Common myeloid progenitor, CD34-positive (primary cell): Measurements from ENCODE around the gene GRP.

Source experiments
- CTCF ChIA-PET: fragments of 350-600 bp; sonication (Branson Sonifier 250); formaldehyde crosslinking; loops from one replicate; lab custom pipeline; 2021; ENCODE audit warnings: antibody characterized with exemption; lab: Charles Lee
- POLR2A ChIA-PET: fragments of 350-600 bp; sonication (Branson Sonifier 250); formaldehyde crosslinking; loops from one replicate; lab custom pipeline; 2021; ENCODE audit warnings: antibody characterized with exemption; lab: Charles Lee
- DNase-seq, 3 donors: peaks; one replicate each; pipeline versions ENCODE4 v3.0.0 to v3.0.0-alpha.2; 2013
- H3K27ac ChIP-seq, 2 experiments: 1 replicate in 1 of 2; 2 replicates in 1 of 2; pipeline ENCODE4 v1.7.0; 2013; ENCODE audit warnings: inconsistent platforms in 2 of 2, low read length in 2 of 2, mild to moderate bottlenecking in 2 of 2, low read depth in 1 of 2, moderate library complexity in 1 of 2; ENCODE audit not compliant: severe bottlenecking in 2 of 2, insufficient read depth in 1 of 2, poor library complexity in 1 of 2
- H3K27me3 ChIP-seq, 5 experiments: replicated peaks in 2 of 5; 1 replicate in 3 of 5; 2 replicates in 2 of 5; pipeline versions ENCODE4 v1.6.1 to v1.7.0; 2013; ENCODE audit warnings: low read length in 4 of 5, mild to moderate bottlenecking in 2 of 5, moderate library complexity in 2 of 5, inconsistent platforms in 1 of 5; ENCODE audit not compliant: insufficient read depth in 5 of 5, control insufficient read depth in 4 of 5
- H3K36me3 ChIP-seq, 4 experiments: 1 replicate in 2 of 4; 2 replicates in 2 of 4; pipeline versions ENCODE4 v1.6.1 to v1.7.0; 2013; ENCODE audit warnings: low read length in 3 of 4, control low read depth in 1 of 4, mild to moderate bottlenecking in 1 of 4; ENCODE audit not compliant: control insufficient read depth in 4 of 4, insufficient read depth in 4 of 4
- H3K4me1 ChIP-seq, 4 experiments: 1 replicate in 3 of 4; 2 replicates in 1 of 4; pipeline versions ENCODE4 v1.6.1 to v1.7.1; 2013; ENCODE audit warnings: low read length in 3 of 4, mild to moderate bottlenecking in 3 of 4, control low read depth in 1 of 4, inconsistent platforms in 1 of 4, moderate library complexity in 1 of 4; ENCODE audit not compliant: control insufficient read depth in 4 of 4, insufficient read depth in 4 of 4; ENCODE audit errors: control extremely low read depth in 1 of 4
- H3K4me3 ChIP-seq, 7 experiments: 1 replicate in 4 of 7; 2 replicates in 3 of 7; pipeline versions ENCODE4 v1.5.1 to v1.7.0; 2013; ENCODE audit warnings: mild to moderate bottlenecking in 7 of 7, low read length in 6 of 7, moderate library complexity in 6 of 7, inconsistent platforms in 2 of 7, low read depth in 2 of 7, control low read depth in 1 of 7; ENCODE audit not compliant: insufficient read depth in 4 of 7, control insufficient read depth in 1 of 7; ENCODE audit errors: extremely low read depth in 1 of 7
- H3K9me3 ChIP-seq, 5 experiments: 1 replicate in 4 of 5; 2 replicates in 1 of 5; pipeline versions ENCODE4 v1.6.1 to v1.7.1; 2013; ENCODE audit warnings: low read length in 4 of 5, mild to moderate bottlenecking in 2 of 5, inconsistent platforms in 1 of 5, low read depth in 1 of 5, moderate library complexity in 1 of 5; ENCODE audit not compliant: control insufficient read depth in 4 of 5, insufficient read depth in 2 of 5; ENCODE audit errors: control extremely low read depth in 1 of 5
- WGBS: methylation state at CpG from one replicate; pipeline ENCODE4 v1.1.5; 2013; ENCODE audit not compliant: insufficient coverage; 5-methylcytosine and 5-hydroxymethylcytosine counted together

The GRP gene

DNA sequence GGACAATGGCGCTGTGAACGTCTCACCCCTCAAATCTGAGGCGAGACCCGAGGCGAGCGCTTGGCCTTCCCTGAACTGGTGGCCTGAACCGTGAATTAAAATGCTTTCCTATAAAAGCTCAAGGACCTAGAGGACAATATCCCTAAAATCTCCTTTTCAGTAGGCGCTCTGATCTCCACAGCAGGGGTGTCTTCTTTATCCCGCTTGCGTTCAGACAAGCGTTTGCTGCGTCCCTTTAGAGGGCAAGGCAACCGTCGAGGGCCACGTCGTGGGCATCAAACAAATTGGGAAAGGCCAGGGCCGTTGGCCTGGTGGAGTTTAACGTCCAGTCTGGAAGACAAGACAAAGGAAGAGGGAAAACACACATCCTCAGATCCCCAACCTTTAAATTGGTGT lies 54.6 kb downstream of the GRP start:
- CTCF ChIA-PET = interaction anchor here (0.8 to 1.9 kb wide), 3 partner anchors 8 to 35 kb away, joined by 3 to 8 read pairs (median 4); no protein-coding TSS in a partner anchor
- WGBS = 11% methylated on average over 14 of the region's 18 CpGs
- peaks cover 0 to 27% (median 13%) of the 10 kb centered on the region in 4 experiments for H3K4me1 ChIP-seq
- H3K36me3 ChIP-seq = no peaks in the 10 kb centered on the region
- H3K9me3 ChIP-seq = peaks cover 0 to 2% (median 0%) of the 10 kb centered on the region in 5 experiments
- DNase-seq = no peak
- peaks cover 16 to 96% (median 64%) of the 10 kb centered on the region in 5 experiments for H3K27me3 ChIP-seq
- POLR2A ChIA-PET = no interaction called here
- H3K4me3 ChIP-seq = no peak overlapping the region
- no peak overlapping the region for H3K27ac ChIP-seq

- ChIA-PET CTCF (interaction anchor here (0.8 to 2.1 kb wide), 4 partner anchors 9 to 127 kb away, joined by 3 to 5 read pairs (median 4); no protein-coding TSS in a partner anchor), POLR2A (no interaction called here)
- DNase-seq = no peak
- no peaks in the 10 kb centered on the region for H3K36me3 ChIP-seq
- H3K27ac ChIP-seq = no peak overlapping the region
- 20% methylated on average over 2 of the region's 6 CpGs for WGBS
- H3K4me1 ChIP-seq = peaks cover 0 to 25% (median 13%) of the 10 kb centered on the region in 4 experiments
- H3K4me3 ChIP-seq = no peak overlapping the region
- H3K27me3 ChIP-seq = peaks cover 20 to 95% (median 61%) of the 10 kb centered on the region in 5 experiments
- H3K9me3 ChIP-seq = peaks cover 0 to 2% (median 0%) of the 10 kb centered on the region in 5 experiments
These were observed 55.5 kb downstream of the GRP start for GRCh38 chr18:59275406-59275949.

DNA sequence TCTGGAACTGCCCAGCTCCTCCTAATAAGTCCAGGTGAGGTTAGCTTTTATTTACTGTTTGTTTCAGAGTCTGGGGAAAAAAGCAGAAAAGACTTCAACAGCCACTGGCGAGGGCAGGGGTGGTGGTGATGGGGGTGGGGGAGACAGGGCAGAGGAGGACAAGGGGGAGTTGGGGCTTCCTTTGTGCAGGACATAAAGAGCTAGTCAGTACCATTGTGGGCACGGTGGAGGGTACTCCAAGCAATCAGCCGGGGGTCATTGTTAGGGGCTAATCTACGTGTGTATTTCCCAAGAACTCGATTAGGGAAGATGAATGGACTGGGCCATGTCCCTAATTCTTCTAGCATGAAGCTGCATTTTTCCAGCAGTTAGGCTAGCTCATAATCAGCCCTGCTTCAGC lies 56.1 kb downstream of the GRP start:
- 30% methylated on average over 5 of the region's 5 CpGs for WGBS
- Histone ChIP-seq H3K36me3 (no peaks in the 10 kb centered on the region), H3K27ac (no peak overlapping the region), H3K27me3 (peaks cover 22 to 95% (median 55%) of the 10 kb centered on the region in 5 experiments), H3K4me3 (no peak overlapping the region), H3K4me1 (peaks cover 0 to 25% (median 13%) of the 10 kb centered on the region in 4 experiments), H3K9me3 (peaks cover 0 to 2% (median 0%) of the 10 kb centered on the region in 5 experiments)
- ChIA-PET CTCF (interaction anchor here (1.0 to 2.1 kb wide), 2 partner anchors 24 to 127 kb away, joined by 4 to 5 read pairs; no protein-coding TSS in a partner anchor), POLR2A (no interaction called here)
- no peak for DNase-seq

DNA sequence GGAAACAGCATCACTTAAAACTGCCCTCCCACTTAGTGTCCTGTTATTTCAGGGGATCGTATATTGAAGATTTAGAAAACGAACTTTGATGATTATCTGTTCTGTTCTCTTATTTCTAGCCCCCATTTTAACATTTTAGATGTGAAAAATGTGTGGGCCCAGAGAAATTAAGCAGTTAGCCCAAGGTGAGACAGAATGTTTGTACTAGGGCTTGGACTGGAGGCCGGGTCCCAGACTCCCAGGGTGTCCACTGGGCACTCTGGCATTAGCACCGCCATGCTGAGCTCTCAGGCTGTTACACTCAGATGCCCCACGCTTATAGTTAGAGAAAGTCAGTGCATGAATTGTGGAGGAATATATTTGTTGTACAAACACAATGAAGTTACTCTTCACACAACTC lies 58.8 kb downstream of the GRP start:
- peaks cover 0 to 5% (median 2%) of the 10 kb centered on the region in 4 experiments for H3K4me1 ChIP-seq
- no peak overlapping the region for H3K27ac ChIP-seq
- no peaks in the 10 kb centered on the region for H3K36me3 ChIP-seq
- no peak overlapping the region for H3K4me3 ChIP-seq
- ChIA-PET CTCF (interaction anchor here (1.3 kb wide), 1 partner anchor 16 kb away, joined by 3 read pairs; no protein-coding TSS in a partner anchor), POLR2A (no interaction called here)
- WGBS = no CpG with 5 or more reads among the region's 5 CpGs
- H3K27me3 ChIP-seq = peaks cover 21 to 87% (median 41%) of the 10 kb centered on the region in 5 experiments
- DNase-seq = no peak
- H3K9me3 ChIP-seq = peaks cover 0 to 2% (median 0%) of the 10 kb centered on the region in 5 experiments

GRCh38 chr18:59279193-59279592 lies 59.2 kb downstream of the GRP start:
- Histone ChIP-seq H3K27me3 (peaks cover 20 to 85% (median 37%) of the 10 kb centered on the region in 5 experiments), H3K4me3 (no peak overlapping the region)
- WGBS = 100% methylated on average over 2 of the region's 3 CpGs

GRCh38 chr18:59279722-59280121 lies 59.8 kb downstream of the GRP start:
- peaks cover 0 to 2% (median 0%) of the 10 kb centered on the region in 5 experiments for H3K9me3 ChIP-seq
- no peak overlapping the region for H3K27ac ChIP-seq
- no peaks in the 10 kb centered on the region for H3K36me3 ChIP-seq
- peaks cover 15 to 82% (median 33%) of the 10 kb centered on the region in 5 experiments for H3K27me3 ChIP-seq
- H3K4me1 ChIP-seq = no peaks in the 10 kb centered on the region
- DNase-seq = no peak
- CTCF ChIA-PET = no interaction called here
- WGBS = 82% methylated on average over 1 of the region's 1 CpG
- no peak overlapping the region for H3K4me3 ChIP-seq
- POLR2A ChIA-PET = no interaction called here

More at GRCh38 chr18:59279193-59279592, 59.2 kb downstream of the GRP start:
- H3K4me1 ChIP-seq = peaks cover 0 to under 1% (median under 1%) of the 10 kb centered on the region in 4 experiments
- H3K36me3 ChIP-seq = no peaks in the 10 kb centered on the region
- peaks cover 0 to 2% (median 0%) of the 10 kb centered on the region in 5 experiments for H3K9me3 ChIP-seq
- ChIA-PET CTCF (interaction anchor here (1.3 kb wide), 1 partner anchor 16 kb away, joined by 3 read pairs; no protein-coding TSS in a partner anchor), POLR2A (no interaction called here)
- H3K27ac ChIP-seq = no peak overlapping the region
- no peak for DNase-seq
